ENCODE data around the gene BUB3.

BUB3 gene

GRCh38 chr10:123136806-123137642 is 17.2 kb upstream of the BUB3 start:
- Mint-ChIP-seq H3K9me3 (no peaks in the 10 kb centered on the region), H3K27ac (peak overlapping the region; percentile 83), H3K4me1 (ENCODE audit: low read depth) (peaks cover 20% of the 10 kb centered on the region), H3K27me3 (ENCODE audit: low read depth) (peaks cover 83% of the 10 kb centered on the region), H3K4me3 (peak overlapping the region; percentile 75), H3K36me3 (ENCODE audit: low read depth) (peaks cover 8% of the 10 kb centered on the region)

DNA sequence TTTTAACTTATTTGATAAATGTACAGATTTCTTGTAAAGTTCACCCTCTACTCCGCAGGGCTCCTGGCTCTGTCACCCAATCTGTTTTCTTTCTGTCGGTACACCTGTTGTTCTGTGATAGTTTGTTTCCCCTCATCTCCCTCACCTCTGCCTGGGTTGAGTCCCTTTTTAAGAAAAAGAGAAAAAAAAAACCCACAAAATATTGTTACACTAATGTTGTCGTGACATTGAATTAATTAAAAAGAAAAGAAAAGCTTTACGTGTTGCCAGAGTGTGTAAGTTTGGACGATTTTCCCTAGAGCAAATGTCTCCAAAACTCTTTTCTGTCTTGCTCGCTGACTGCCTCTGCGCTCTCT is 15.1 kb upstream of the BUB3 start:
- Mint-ChIP-seq H3K27ac (no peak overlapping the region), H3K4me3 (no peak overlapping the region), H3K4me1 (ENCODE audit: low read depth) (peaks cover 12% of the 10 kb centered on the region)

GRCh38 chr10:123139521-123140163 is 14.6 kb upstream of the BUB3 start:
- Mint-ChIP-seq H3K4me3 (no peak overlapping the region), H3K4me1 (ENCODE audit: low read depth) (peaks cover 13% of the 10 kb centered on the region), H3K27ac (peak overlapping the region; percentile 13), H3K9me3 (no peaks in the 10 kb centered on the region), H3K27me3 (ENCODE audit: low read depth) (peaks cover 81% of the 10 kb centered on the region), H3K36me3 (ENCODE audit: low read depth) (peaks cover 4% of the 10 kb centered on the region)

More for the DNA sequence above, 15.1 kb upstream of the BUB3 start:
- H3K27me3 Mint-ChIP-seq (ENCODE audit: low read depth), result peaks cover 81% of the 10 kb centered on the region
- peaks cover 4% of the 10 kb centered on the region for H3K36me3 Mint-ChIP-seq (ENCODE audit: low read depth)
- H3K9me3 Mint-ChIP-seq, result no peaks in the 10 kb centered on the region

- H3K9me3 Mint-ChIP-seq, result no peaks in the 10 kb centered on the region
- peaks cover 4% of the 10 kb centered on the region for H3K36me3 Mint-ChIP-seq (ENCODE audit: low read depth)
- H3K27ac Mint-ChIP-seq, result no peak overlapping the region
- no peak overlapping the region for H3K4me3 Mint-ChIP-seq
- peaks cover 19% of the 10 kb centered on the region for H3K4me1 Mint-ChIP-seq (ENCODE audit: low read depth)
- peaks cover 85% of the 10 kb centered on the region for H3K27me3 Mint-ChIP-seq (ENCODE audit: low read depth)
Measured at GRCh38 chr10:123140164-123140982, 13.8 kb upstream of the BUB3 start.

DNA sequence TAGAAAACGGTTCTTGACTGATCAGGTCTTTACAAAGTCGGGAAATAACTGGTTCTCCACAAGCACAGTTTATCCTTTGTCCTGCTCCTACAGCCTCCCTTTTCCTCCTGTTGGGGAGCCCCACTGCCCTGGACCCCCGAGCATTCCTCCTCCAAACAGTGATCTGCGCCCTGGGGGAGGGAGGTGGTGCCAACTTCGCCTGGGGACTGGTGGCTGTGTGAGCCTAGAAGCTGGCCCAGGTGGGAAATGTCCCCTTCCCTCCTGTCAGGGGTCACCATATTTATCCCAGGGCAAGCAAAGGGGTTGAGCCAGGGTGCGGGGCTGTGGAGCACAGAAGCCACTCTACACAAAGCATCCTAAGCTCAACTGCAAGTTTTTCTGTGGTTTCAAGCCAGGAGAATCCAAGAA is 13.2 kb upstream of the BUB3 start:
- H3K4me1 Mint-ChIP-seq (ENCODE audit: low read depth), result peaks cover 20% of the 10 kb centered on the region
- H3K4me3 Mint-ChIP-seq, result no peak overlapping the region
- no peaks in the 10 kb centered on the region for H3K9me3 Mint-ChIP-seq
- no peak overlapping the region for H3K27ac Mint-ChIP-seq
- peaks cover 91% of the 10 kb centered on the region for H3K27me3 Mint-ChIP-seq (ENCODE audit: low read depth)
- H3K36me3 Mint-ChIP-seq (ENCODE audit: low read depth), result peaks cover 4% of the 10 kb centered on the region

GRCh38 chr10:123141791-123142700 is 12.2 kb upstream of the BUB3 start:
- Mint-ChIP-seq H3K36me3 (ENCODE audit: low read depth) (peaks cover 3% of the 10 kb centered on the region), H3K9me3 (no peaks in the 10 kb centered on the region), H3K27me3 (ENCODE audit: low read depth) (peaks cover 91% of the 10 kb centered on the region), H3K4me1 (ENCODE audit: low read depth) (peaks cover 22% of the 10 kb centered on the region), H3K4me3 (no peak overlapping the region), H3K27ac (peak overlapping the region; percentile 4)

GRCh38 chr10:123142701-123143161 is 11.5 kb upstream of the BUB3 start:
- H3K9me3 Mint-ChIP-seq, result no peaks in the 10 kb centered on the region
- H3K4me1 Mint-ChIP-seq (ENCODE audit: low read depth), result peaks cover 23% of the 10 kb centered on the region
- H3K27ac Mint-ChIP-seq, result peak overlapping the region; percentile 41
- H3K27me3 Mint-ChIP-seq (ENCODE audit: low read depth), result peaks cover 91% of the 10 kb centered on the region
- H3K4me3 Mint-ChIP-seq, result no peak overlapping the region
- H3K36me3 Mint-ChIP-seq (ENCODE audit: low read depth), result peaks cover 4% of the 10 kb centered on the region

DNA sequence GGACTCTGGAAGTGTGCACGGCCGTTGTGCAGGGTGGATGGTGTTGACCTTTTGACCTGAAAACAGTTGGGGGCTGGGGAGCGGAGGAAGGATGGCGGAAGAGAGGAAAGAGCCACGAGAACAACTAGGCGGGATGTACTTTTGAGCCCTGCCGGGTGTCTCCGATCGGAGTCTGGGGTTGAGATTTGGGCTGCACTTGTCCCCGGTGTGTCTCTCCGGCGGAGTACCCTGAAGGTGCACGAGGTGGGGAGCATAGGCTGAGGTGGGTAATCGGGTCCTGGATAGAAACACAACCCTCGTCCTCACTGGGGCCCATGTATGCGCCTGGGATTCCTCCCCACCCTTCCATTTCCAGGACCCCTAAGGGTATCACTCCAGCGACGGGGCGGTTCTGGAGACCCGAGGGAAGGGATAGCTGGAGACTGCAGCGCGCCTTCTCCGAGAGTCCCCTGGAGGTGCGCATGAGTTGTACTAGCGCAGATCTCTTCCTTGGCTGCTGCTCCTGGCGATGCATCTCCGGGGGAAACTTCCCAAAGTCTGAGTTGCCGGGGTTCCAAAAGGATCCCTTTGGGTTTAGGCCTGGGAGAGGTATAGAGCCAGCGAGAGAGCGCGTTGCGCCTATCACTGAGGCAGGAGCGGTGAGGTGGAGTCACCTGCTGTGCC is 10.9 kb upstream of the BUB3 start:
- Mint-ChIP-seq H3K9me3 (no peaks in the 10 kb centered on the region), H3K4me1 (ENCODE audit: low read depth) (peaks cover 23% of the 10 kb centered on the region), H3K27ac (peak overlapping the region; percentile 41), H3K4me3 (no peak overlapping the region), H3K36me3 (ENCODE audit: low read depth) (peaks cover 4% of the 10 kb centered on the region), H3K27me3 (ENCODE audit: low read depth) (peaks cover 86% of the 10 kb centered on the region)

- Mint-ChIP-seq H3K4me3 (no peak overlapping the region), H3K9me3 (no peaks in the 10 kb centered on the region), H3K4me1 (ENCODE audit: low read depth) (peaks cover 23% of the 10 kb centered on the region), H3K27ac (peak overlapping the region; percentile 57), H3K36me3 (ENCODE audit: low read depth) (peaks cover 4% of the 10 kb centered on the region), H3K27me3 (ENCODE audit: low read depth) (peaks cover 83% of the 10 kb centered on the region)
Measured at GRCh38 chr10:123143825-123144168, 10.4 kb upstream of the BUB3 start.

- H3K4me3 Mint-ChIP-seq, result no peak overlapping the region
- peaks cover 27% of the 10 kb centered on the region for H3K4me1 Mint-ChIP-seq (ENCODE audit: low read depth)
- peaks cover 6% of the 10 kb centered on the region for H3K36me3 Mint-ChIP-seq (ENCODE audit: low read depth)
- peak overlapping the region; percentile 77 for H3K27ac Mint-ChIP-seq
- peaks cover 79% of the 10 kb centered on the region for H3K27me3 Mint-ChIP-seq (ENCODE audit: low read depth)
- H3K9me3 Mint-ChIP-seq, result no peaks in the 10 kb centered on the region
Measured at GRCh38 chr10:123144697-123145541, 9.3 kb upstream of the BUB3 start.

GRCh38 chr10:123145542-123146012 is 8.6 kb upstream of the BUB3 start:
- H3K36me3 Mint-ChIP-seq (ENCODE audit: low read depth), result peaks cover 6% of the 10 kb centered on the region
- no peak overlapping the region for H3K4me3 Mint-ChIP-seq
- H3K4me1 Mint-ChIP-seq (ENCODE audit: low read depth), result peaks cover 28% of the 10 kb centered on the region
- peak overlapping the region; percentile 45 for H3K27ac Mint-ChIP-seq
- peaks cover 79% of the 10 kb centered on the region for H3K27me3 Mint-ChIP-seq (ENCODE audit: low read depth)
- no peaks in the 10 kb centered on the region for H3K9me3 Mint-ChIP-seq

- Mint-ChIP-seq H3K4me3 (peak overlapping the region; percentile 50), H3K27ac (peak overlapping the region; percentile 59), H3K36me3 (ENCODE audit: low read depth) (peaks cover 6% of the 10 kb centered on the region), H3K27me3 (ENCODE audit: low read depth) (peaks cover 78% of the 10 kb centered on the region), H3K9me3 (no peaks in the 10 kb centered on the region), H3K4me1 (ENCODE audit: low read depth) (peaks cover 29% of the 10 kb centered on the region)
Measured at GRCh38 chr10:123146013-123146893, 7.9 kb upstream of the BUB3 start.

All from T-helper 1 cell treated with Interleukin-12 subunit alpha and Interleukin-12 subunit beta and Interleukin-4 antibody, amounts not matched to agents 30 μg/mL and 1 μg/mL, for 36 hours (primary cell).